HG03354 (cell line): ENCODE measurements around the gene SMC1B.
"Not testable (repeated sequence)": the region's sequence is repeated elsewhere in the genome, so short reads cannot be mapped to it uniquely, and the experiment has no call there.

Experiments used
- ATAC-seq: cut with Tn5 transposase; IDR thresholded peaks from one replicate; pipeline ENCODE4 v1.9.1; 2021; ENCODE audit warnings: mild to moderate bottlenecking; ENCODE audit not compliant: unreplicated experiment, poor library complexity, severe bottlenecking

The SMC1B gene

DNA sequence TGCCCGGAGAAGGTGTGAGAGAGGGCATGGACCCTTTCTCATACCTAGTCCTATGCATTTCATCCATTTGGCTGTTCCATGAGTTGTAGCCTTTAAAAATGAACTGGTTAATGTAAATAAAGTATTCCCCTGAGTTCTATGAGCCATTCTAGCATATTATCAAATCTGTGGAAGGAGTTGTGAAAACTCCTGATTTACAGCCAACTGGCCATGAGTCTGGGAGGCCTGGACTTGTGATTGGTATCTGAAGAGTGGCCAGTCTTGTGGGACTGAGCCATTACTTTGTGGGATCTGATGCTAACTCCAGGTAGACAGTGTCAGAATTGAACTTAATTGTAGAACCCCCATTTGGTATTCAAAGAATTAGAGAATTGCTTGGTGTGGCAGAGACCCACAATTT, 55.3 kb downstream of the SMC1B start:
- ATAC-seq, result no peak

DNA sequence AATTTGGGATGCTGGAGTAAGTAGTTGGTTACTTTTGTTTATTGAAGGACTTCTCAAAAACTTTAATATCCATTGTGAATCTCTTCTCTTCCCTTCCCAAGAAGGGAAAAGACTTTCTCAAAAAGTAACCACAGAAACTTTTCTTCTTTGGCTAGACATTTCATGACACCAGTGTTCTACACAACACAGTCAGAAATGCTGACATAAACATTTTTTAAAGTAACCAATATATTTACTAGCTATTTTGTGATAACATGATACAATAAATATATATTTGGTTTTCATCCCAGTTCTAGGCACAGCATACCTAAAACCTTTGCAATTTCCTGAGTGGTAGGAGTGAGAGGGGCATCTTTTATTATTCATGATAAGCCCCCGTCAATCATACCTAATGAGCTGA, 55.9 kb downstream of the SMC1B start:
- no peak for ATAC-seq

DNA sequence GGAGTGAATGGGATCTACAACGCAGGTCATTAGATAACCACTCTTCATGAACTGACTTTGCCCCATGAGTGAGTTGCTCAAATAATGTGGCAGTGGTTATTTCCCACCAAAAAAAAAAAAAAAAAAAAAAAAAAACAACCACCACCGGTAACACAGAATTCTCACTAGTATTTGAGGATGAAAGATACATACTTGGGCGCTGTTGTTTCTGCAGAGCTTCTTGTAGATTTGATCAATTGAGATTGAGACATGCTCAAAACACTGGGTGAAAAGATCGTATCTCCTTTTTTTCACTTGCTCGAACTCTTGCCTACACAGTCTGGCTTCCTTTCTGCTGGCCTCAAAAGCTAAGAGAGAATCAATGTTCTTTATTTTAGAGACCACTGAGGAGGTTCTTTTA, 59.6 kb downstream of the SMC1B start:
- no peak for ATAC-seq

DNA sequence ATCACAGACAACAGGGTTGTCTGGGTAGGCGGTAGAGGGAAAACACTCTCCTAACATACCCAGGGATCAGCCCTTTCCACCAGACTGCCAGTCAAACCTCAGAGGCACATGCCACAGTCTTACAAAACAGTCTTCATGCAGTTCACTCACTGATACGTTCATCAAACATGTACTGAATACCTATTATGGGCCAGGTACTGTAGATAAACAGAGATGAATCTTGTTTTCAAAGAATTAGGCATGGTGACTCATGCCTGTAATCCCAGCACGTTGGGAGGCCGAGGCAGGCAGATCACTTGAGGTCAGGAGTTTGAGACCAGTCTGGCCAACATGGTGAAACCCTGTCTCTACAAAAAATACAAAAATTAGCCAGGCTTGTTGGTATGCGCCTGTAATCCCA, 60.6 kb downstream of the SMC1B start:
- ATAC-seq, result not testable (repeated sequence)

DNA sequence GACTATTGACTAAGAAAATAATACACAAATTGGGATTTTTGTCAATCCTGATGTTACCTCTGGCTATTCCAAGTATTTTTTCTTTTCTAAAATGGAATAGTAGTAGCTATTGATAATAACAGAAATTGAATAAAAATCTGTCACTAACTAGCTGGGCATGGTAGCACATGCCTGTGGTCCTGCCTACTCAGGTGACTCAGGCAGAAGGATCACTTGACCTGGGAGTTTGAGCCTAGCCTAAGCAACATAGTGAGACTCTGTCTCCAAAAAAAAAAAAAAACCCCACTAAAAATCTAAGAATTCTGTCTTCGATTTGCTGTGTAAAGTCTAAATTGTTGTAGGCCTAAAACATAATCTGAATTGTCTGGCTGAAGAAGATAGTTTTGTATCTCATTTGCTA, 61.4 kb downstream of the SMC1B start:
- ATAC-seq, result no peak

DNA sequence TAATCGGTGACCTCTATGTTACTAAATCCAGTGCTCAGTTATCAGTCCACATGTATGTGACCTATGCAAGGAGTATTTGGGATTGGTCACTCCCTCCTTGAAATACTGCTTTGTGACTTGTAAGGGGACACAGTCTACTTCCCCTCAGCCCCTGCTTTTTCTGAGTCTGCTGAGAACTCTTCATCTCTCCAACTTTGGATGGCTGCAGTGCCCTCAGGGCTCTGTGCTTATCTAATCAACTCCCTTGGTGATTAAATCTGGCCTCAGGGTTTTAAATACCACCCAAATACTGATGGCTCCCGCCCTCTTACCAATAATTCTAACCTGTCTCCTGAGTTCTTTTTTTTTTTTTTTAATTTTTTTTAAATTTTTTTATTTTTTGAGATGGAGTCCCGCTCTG, 63.5 kb downstream of the SMC1B start:
- ATAC-seq, result no peak

DNA sequence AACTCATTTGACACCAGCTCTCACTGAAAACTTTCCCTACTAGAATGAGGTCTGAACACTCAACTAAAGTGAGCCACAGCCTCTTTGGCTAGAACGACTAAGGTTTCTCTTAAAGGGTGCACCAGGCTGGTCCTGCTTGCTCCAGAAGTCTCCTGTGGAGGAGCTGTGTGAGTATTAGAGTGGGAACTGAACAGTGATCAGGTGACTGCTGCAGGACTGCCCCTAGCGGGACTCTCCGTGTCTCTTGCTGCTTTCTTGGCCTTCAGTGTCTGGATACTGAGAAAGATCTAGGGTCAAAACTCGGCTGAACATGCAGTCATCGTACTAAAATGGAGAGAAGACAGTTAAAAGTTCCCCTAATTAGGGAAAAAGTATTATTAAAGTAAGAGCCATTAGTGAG, 69.1 kb downstream of the SMC1B start:
- no peak for ATAC-seq

DNA sequence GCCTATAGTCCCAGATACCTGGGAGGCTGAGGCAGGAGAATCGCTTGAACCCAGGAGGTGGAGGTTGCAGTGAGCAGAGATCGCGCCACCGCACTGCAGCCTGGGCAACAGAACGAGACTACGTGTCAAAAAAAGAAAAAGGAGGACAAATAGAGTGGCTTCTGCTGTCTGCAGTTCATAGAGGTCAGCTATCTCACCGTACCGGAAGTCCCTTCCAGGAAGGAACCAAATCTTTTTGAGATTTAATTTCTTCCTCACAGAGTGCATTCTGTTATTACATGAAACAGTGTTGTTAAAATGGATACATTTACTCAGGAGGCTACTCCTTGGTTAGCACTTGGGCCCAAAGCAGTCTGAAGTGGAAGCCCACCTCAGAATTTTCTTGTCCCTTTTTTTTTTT, 70.3 kb downstream of the SMC1B start:
- ATAC-seq, result no peak

DNA sequence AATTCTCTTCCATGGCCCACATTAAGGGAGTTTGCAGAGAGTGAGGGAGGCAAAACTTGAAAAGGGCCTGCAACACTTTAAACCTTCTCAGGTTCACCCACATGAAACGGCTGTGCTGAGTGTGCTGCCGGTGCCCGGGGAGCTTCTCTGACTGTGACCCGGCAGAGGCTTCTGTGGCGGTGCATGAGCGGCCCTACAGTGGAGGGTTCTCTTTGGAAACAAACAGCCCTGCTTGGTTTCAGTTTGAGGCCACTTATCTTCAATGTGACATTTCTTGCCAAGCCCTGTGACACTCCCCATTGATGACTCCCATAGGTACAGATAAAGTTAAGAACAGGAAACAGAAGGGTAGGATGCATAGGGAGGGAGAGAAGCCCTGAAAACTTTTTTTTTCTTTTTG, 71.9 kb downstream of the SMC1B start:
- ATAC-seq, result no peak

DNA sequence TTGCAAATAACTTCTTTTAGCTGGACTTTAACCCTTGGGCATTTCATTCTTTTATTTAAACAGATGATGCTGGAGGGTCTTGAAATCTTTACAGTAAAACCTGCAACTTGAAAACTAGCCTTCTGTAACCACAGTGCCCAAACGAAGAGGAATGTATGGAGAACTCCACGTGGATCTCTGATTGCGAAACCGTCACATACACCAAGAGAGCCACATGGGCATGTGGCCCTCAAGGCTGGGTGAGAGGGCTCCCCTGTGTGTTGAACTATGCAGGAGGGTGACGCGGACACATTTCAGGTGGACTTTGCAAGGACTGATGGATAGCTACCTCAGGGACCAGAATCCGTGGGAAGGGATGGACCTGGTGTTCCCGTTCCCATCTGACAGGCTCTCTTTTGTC, 73.1 kb downstream of the SMC1B start:
- ATAC-seq, result no peak

DNA sequence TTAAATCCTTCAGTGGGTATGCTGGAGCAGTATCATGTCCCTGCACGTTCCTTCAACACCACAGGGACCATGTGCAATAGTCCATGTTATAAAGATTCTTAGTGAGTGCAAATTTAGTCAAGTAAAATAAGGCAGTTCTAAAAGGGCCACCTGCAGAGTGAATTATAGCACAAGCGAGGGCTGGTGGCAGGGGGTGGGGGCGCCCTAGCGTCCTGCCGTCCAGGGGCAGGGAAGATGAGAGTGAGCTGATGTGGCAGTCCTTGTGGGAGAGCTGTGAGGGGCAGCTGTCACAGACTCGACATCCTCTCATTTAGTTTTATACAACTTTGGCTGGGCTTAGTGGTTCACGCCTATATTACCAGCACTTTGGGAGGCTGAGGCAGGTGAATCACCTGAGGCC, 74.6 kb downstream of the SMC1B start:
- no peak for ATAC-seq

DNA sequence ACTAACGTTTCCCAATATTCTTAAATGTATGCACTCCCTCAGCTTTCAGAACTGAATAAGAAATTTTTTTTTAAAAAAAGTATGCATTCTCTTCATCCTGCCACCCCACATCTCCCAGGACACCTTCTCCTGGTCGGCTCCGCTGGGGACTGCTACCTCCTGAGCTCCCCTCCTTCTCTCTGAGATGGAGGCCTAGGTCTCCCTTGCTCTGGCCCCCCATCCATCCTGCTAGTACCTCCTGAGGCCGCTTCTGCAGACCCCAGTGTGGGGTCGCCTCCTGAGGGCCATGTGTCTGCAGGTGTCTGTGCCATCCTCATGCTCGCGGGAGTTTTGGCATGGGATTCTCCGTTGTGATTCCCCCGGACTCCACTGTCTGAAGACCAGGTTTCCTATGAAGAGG, 75.9 kb downstream of the SMC1B start:
- ATAC-seq, result no peak

DNA sequence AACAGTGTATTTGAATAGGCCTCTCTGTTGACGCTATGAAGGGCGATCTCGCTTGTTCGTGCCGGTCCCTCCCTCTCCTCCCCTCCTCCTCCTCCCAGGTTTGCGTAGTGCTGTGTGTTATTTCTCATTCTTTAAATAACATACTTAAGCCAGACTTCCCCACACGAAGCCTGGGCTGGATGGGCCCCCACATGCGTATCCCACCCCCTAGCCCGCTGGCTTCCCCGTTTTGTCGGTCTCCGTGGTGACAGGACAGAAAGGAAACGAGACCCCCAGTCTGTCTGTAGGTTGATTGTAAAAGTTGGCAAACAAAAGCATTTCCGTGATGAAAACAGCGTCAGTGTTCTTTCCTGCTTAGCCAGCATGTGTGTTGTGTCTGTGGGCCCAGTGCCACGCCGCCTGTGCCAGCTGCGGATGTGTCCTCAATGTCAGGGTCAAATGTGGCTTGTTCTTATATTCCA, 76.4 kb downstream of the SMC1B start:
- ATAC-seq, result no peak

DNA sequence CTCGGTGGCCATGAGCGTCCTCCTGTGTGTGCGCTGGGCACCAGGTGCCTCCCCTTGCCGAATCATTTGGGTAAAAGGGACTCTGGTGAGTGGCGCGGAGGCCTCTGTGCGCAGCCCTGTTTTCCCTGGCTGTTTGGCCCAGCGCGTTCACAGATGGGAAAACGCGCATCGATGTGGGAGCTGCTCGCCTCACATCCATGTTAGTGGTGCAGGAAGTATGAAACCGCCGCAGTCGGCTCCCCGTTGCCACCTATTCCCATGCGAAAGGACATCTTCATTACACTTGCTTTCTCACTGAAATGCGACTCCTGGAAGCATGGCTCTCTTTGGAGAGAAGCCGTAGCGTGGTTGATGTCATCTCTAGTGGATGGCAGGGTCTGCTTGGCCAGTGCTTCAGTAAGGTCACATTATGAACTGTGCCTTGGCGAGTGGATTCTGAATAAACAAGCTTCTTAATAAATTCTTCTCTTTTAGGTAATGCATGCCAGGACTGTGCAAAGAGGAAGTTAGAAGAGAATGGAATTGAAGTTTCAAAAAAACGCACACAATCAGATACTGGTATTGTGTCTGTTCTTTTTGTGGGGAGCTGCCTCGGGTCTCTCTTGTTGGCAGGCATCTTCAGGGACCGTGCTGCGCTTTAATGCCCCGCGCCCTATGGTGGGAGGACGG, 77.4 kb downstream of the SMC1B start:
- ATAC-seq, result no peak

DNA sequence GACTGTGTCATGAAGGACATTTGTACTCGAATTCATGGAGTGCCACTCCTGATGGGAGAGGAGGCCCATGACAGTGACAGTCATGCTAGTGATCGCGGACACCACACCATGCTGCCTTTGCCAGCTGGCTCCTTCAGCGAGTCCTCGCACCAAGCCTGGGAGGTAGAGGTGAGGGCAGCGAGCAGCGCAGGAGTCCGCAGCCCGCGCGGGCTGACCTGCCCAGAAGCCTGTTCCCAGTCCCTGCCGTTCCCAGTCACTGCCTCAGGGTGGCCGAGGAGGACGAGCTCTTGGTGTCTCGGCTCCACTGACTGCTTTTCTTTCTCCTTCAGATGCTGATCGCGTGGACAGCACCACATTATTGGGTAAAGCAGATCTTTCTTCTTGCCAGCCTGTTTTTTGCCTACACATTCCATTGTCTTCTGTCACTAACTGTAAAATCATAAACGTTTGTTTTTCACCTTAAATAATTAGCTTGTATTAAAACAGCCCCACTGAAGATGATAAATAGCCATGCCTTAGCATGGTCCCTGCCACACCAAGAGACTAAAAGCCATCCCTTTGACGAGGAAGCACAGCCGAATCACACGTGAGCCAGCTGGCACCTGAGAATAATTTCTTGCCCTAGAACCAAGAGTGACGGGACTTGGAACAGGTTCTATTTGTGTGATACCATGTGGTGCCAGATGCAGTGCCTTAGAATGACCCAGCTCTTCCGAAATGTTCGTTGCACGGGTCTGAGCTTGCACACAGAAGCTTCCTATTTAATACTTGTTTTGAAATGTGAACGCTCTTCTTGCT, 78.2 kb downstream of the SMC1B start:
- no peak for ATAC-seq

DNA sequence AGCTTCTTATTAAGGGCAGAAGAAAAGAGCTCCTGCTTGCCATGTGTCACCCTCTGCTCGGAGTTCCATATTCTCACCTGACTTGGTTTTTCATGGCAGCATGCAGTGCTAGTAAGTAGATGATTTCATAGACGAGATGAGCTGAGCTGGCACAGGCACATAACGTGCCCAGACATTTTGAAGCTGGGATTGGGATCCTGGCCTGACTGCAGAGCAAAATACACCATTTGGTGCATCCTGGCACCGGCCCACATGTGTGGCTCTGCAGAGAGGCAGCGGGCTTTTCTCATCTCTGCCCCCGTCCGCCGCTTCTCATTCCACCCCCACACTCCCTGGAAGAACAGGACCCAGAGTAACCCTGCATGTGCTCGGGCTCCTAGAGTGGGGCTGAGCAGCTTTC, 78.9 kb downstream of the SMC1B start:
- no peak for ATAC-seq

DNA sequence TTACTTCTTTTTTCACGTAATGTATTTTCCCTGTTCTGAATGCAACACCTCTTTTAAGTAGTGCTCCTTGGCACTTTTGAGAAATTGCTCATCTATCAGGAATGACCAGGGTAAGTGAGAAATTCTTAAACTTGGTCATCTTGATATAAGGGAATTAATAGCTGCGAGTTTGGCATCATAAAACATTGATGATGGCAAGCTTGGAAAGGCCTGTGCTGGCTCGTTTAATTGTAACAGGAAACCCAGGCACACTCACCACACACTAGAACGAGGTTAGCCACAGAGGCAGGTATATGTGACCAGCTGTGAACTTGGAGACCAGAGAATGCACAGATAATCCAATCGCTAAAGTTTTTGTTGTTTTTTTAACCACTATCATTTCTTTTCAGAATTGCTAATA, 79.3 kb downstream of the SMC1B start:
- ATAC-seq, result no peak

DNA sequence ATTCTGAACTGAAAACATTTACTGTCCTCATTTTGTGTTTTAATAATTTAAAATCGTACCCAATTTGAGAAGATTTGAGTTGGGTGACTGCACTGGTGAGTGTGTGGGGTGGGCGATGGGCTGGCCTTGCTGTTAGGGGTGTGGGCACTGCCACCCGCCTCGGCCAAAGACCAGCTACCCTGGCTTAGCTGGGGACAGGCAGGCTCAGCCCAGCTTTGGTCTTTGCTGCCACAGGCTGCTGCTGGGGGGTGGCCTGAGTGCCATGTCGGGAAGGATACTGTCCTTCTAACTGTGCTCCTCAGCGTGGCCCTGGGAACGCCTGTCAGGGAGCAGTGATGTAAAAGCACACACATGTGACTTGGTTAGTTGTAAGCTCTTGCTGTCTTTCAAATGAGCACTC, 81.4 kb downstream of the SMC1B start:
- no peak for ATAC-seq

DNA sequence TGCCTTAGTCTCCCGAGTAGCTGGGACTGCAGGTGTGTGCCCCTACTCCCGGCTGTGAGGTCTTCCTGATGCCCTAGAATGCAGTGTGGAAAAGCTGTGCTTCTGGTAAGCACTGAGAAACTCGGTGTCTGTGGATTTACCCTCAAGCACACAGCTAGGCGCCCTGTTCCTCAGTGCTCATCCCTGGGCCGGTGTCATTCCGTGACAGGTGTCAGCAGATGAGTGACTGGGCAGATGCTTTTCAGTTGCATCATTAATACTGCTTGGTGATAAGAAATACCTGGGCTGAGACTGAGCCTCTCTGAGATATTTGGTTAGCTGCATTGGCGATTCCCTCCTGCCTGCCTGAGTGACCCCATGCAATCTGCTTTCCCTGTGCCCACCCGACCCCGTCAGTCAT, 81.9 kb downstream of the SMC1B start:
- no peak for ATAC-seq

DNA sequence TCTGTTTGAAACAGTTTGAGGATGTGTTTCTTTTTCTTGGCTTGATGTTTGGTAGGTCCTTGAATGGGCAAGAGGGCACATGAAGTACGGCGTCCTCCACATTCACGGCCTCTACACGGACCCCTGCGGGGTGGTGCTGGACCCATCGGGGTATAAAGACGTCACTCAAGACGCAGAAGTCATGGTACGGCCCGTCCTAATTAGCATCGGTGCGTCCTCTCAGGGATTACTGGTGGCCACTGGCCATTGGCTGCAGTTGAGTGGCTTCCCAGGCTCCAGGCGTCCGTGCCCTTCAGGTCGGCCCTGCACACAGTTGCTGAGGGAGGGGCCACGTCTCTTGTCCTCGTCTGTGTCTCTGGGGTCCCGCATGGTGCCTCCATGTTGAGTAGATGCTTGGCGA, 82.9 kb downstream of the SMC1B start:
- no peak for ATAC-seq

DNA sequence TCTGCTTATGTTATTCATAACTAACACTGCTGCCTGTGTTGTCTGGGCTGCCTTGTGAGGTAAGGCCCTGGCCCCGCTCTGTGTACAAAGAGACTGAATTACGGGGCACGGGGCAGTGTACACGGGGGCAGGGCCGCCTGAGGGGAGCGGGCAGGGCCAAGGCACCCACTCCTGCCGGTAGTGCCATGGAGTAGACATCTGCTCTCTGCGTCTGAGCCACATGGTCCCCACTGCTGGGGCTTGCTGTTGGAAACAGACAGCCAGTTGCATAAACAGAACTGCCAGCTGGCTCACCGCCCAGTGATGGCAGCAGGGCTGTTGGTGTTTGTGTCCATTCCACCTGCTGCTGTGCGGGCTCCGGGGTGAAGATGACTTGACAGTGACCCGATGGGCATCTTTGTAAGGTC, 83.9 kb downstream of the SMC1B start:
- no peak for ATAC-seq
